ENCODE results near the gene SERPINB3. TPM values are rescaled to one million over a fixed set of nuclear protein-coding genes. Genes with fewer than 3 reads are reported as not detected.
"Not testable (repeated sequence)": the region's sequence is repeated elsewhere in the genome, so short reads cannot be mapped to it uniquely, and the experiment has no call there.

SERPINB3 gene
- total RNA-seq, result not detected
- under 1 TPM in 1 of 2 donors, not detected in 1; 0.51 TPM for polyA plus RNA-seq
- long read RNA-seq, donor 1, result 0 reads
- long read RNA-seq, donor 2, result 0 reads

DNA sequence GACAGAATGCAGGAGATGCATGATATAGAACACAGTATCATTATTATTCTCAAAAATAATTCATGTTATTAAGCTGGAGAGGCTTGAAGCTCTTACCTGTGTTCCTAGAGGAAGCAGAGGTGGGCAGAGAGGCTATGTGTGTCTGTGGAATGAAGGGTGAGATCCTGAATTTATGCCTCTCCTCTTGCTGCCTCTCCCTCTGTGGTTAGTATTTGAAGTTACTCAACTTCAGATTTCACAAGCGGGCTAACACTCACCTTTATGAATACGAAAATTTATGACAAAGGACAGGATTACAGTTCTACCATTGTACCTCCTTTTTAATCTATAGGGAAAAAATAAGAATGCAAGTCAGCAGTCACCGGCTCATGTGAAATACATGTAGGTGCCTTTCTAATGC lies at the start of gene SERPINB3:
Gene SERPINB3, minus strand, starts transcription at position 144 of the 400 bp plus-strand sequence. CDS start 677 bp downstream, outside the sequence.
- DNase-seq; H3K4me1 ChIP-seq (ENCODE audit: control insufficient read depth in 1 of 2, insufficient read depth in 2 of 2, low read length in 2 of 2); intact Hi-C loops (cut with DNase I); H3K27me3 ChIP-seq (ENCODE audit: control insufficient read depth in 1 of 2, insufficient read depth in 2 of 2, low read length in 1 of 2); H3K27ac ChIP-seq (ENCODE audit: low read depth in 1 of 2, low read length in 2 of 2); ATAC-seq (ENCODE audit: low FRiP score); H3K4me3 ChIP-seq (ENCODE audit: low read length in 2 of 2); H3K9me3 ChIP-seq (ENCODE audit: control insufficient read depth, low read length); H3K36me3 ChIP-seq (ENCODE audit: control insufficient read depth in 1 of 2, insufficient read depth in 2 of 2, low read length in 1 of 2): not testable (repeated sequence)
- 73 to 92% methylated on average over 2 of the region's 3 CpGs for WGBS, 2 donors

DNA sequence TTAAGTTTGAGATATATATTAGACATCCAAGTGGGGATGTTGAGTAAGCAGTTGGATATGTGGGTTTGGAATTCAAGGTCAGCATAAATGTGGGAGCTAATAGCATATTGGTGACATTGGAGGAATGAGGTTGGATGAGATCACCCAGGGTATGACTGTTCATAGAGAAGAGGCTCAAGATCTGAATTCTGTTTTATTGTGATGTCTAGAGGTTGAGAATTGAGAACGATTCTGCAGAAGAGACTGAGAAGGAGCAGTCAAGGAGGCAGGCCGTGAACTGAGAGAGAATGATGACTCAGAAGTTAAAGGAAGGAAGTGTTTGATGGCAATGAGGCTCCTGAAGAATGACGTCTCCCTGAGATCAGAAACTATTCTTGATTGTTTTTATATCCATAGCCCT lies 47.0 kb upstream of the SERPINB3 start:
- H3K27ac ChIP-seq (ENCODE audit: low read depth in 1 of 2, low read length in 2 of 2), result no peak overlapping the region
- no peaks in the 10 kb centered on the region for H3K27me3 ChIP-seq (ENCODE audit: control insufficient read depth in 1 of 2, insufficient read depth in 2 of 2, low read length in 1 of 2)
- peaks cover 1% of the 10 kb centered on the region for H3K9me3 ChIP-seq (ENCODE audit: control insufficient read depth, low read length)
- no peak for DNase-seq
- no peak for ATAC-seq (ENCODE audit: low FRiP score)
- no peaks in the 10 kb centered on the region for H3K4me1 ChIP-seq (ENCODE audit: control insufficient read depth in 1 of 2, insufficient read depth in 2 of 2, low read length in 2 of 2)
- no peaks in the 10 kb centered on the region for H3K36me3 ChIP-seq (ENCODE audit: control insufficient read depth in 1 of 2, insufficient read depth in 2 of 2, low read length in 1 of 2)
- intact Hi-C loops (cut with DNase I), result no loop called here
- H3K4me3 ChIP-seq (ENCODE audit: low read length in 2 of 2), result no peak overlapping the region
- 53 to 60% methylated on average over 3 of the region's 3 CpGs for WGBS, 2 donors

DNA sequence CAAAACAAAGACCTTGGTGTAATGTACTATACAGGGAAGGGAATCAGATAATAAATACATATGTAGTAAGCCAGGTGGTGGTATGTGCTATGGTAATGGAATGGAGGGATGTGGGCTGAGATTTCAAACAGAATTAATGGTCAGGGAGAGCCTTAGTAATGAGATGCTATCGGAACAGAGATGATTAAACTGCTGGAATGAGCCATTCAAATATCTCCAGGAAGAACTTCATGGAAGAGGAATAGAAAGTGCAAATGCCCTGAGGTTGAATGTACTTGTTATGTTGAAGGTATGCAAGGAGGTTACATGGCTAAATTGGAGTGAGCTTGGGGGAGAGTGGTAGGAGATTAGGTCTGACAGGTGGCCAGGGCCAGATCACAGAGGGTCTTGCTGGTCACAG lies 46.1 kb upstream of the SERPINB3 start:
- H3K4me1 ChIP-seq (ENCODE audit: control insufficient read depth in 1 of 2, insufficient read depth in 2 of 2, low read length in 2 of 2), result no peaks in the 10 kb centered on the region
- H3K27ac ChIP-seq (ENCODE audit: low read depth in 1 of 2, low read length in 2 of 2), result no peak overlapping the region
- H3K4me3 ChIP-seq (ENCODE audit: low read length in 2 of 2), result no peak overlapping the region
- H3K36me3 ChIP-seq (ENCODE audit: control insufficient read depth in 1 of 2, insufficient read depth in 2 of 2, low read length in 1 of 2), result no peaks in the 10 kb centered on the region
- intact Hi-C loops (cut with DNase I), result no loop called here
- no peaks in the 10 kb centered on the region for H3K9me3 ChIP-seq (ENCODE audit: control insufficient read depth, low read length)
- 88 to 95% methylated on average over 1 of the region's 1 CpG for WGBS, 2 donors
- DNase-seq, result no peak
- no peak for ATAC-seq (ENCODE audit: low FRiP score)
- no peaks in the 10 kb centered on the region for H3K27me3 ChIP-seq (ENCODE audit: control insufficient read depth in 1 of 2, insufficient read depth in 2 of 2, low read length in 1 of 2)

DNA sequence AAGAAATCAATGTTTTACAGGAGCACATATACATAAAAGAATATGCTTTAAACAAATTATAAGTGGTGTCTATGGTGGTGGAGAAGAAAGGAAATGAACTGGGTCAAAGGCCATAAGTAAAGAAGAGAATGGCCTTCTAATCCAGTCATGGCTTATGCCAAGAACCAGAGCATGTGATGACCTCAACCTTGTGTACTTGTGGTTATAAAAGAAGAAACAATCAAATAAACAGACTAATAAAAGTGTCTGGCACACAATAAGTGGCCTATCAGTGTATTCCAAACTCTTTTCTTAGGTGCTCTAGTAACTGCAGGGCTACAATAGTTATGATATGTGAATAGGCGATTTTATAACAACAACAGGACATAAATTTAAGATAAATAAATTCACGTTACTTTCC lies 43.7 kb upstream of the SERPINB3 start:
- no peak for ATAC-seq (ENCODE audit: low FRiP score)
- WGBS, 2 donors, result 65% methylated on average over 2 of the region's 2 CpGs
- intact Hi-C loops (cut with DNase I), result no loop called here

GRCh38 chr18:63702660-63703059 lies 41.0 kb upstream of the SERPINB3 start, which contains the start of gene SERPINB11:
Gene SERPINB11, plus strand, starts transcription at chr18:63702960. Its CDS starts 7,234 bp downstream, at chr18:63710194.
- DNase-seq (no peak), ATAC-seq (ENCODE audit: low FRiP score) (no peak)
- Histone ChIP-seq H3K27me3 (ENCODE audit: control insufficient read depth in 1 of 2, insufficient read depth in 2 of 2, low read length in 1 of 2) (no peaks in the 10 kb centered on the region), H3K4me3 (ENCODE audit: low read length in 2 of 2) (no peak within 1 kb of the TSS), H3K36me3 (ENCODE audit: control insufficient read depth in 1 of 2, insufficient read depth in 2 of 2, low read length in 1 of 2) (no peaks in the 10 kb centered on the region), H3K4me1 (ENCODE audit: control insufficient read depth in 1 of 2, insufficient read depth in 2 of 2, low read length in 2 of 2) (no peaks in the 10 kb centered on the region), H3K27ac (ENCODE audit: low read depth in 1 of 2, low read length in 2 of 2) (no peak within 1 kb of the TSS), H3K9me3 (ENCODE audit: control insufficient read depth, low read length) (no peaks in the 10 kb centered on the region)
- intact Hi-C loops (cut with DNase I), result no loop called here
- WGBS, 2 donors, result 72 to 74% methylated on average over 2 of the region's 2 CpGs

More for the DNA sequence above, 43.7 kb upstream of the SERPINB3 start:
- no peaks in the 10 kb centered on the region for H3K4me1 ChIP-seq (ENCODE audit: control insufficient read depth in 1 of 2, insufficient read depth in 2 of 2, low read length in 2 of 2)
- H3K36me3 ChIP-seq (ENCODE audit: control insufficient read depth in 1 of 2, insufficient read depth in 2 of 2, low read length in 1 of 2), result no peaks in the 10 kb centered on the region
- no peaks in the 10 kb centered on the region for H3K9me3 ChIP-seq (ENCODE audit: control insufficient read depth, low read length)
- H3K27ac ChIP-seq (ENCODE audit: low read depth in 1 of 2, low read length in 2 of 2), result no peak overlapping the region
- no peak overlapping the region for H3K4me3 ChIP-seq (ENCODE audit: low read length in 2 of 2)
- no peaks in the 10 kb centered on the region for H3K27me3 ChIP-seq (ENCODE audit: control insufficient read depth in 1 of 2, insufficient read depth in 2 of 2, low read length in 1 of 2)
- DNase-seq, result no peak

- Histone ChIP-seq H3K27me3 (ENCODE audit: control insufficient read depth in 1 of 2, insufficient read depth in 2 of 2, low read length in 1 of 2) (no peaks in the 10 kb centered on the region), H3K9me3 (ENCODE audit: control insufficient read depth, low read length) (no peaks in the 10 kb centered on the region), H3K4me1 (ENCODE audit: control insufficient read depth in 1 of 2, insufficient read depth in 2 of 2, low read length in 2 of 2) (no peaks in the 10 kb centered on the region), H3K27ac (ENCODE audit: low read depth in 1 of 2, low read length in 2 of 2) (no peak overlapping the region), H3K36me3 (ENCODE audit: control insufficient read depth in 1 of 2, insufficient read depth in 2 of 2, low read length in 1 of 2) (no peaks in the 10 kb centered on the region), H3K4me3 (ENCODE audit: low read length in 2 of 2) (no peak overlapping the region)
- ATAC-seq (ENCODE audit: low FRiP score) (no peak), DNase-seq (no peak)
- 30 to 45% methylated on average over 5 of the region's 5 CpGs for WGBS, 2 donors
- intact Hi-C loops (cut with DNase I), result no loop called here
These were observed 40.3 kb upstream of the SERPINB3 start for GRCh38 chr18:63701952-63702351.

GRCh38 chr18:63700501-63700900 lies 38.8 kb upstream of the SERPINB3 start:
- Histone ChIP-seq H3K36me3 (ENCODE audit: control insufficient read depth in 1 of 2, insufficient read depth in 2 of 2, low read length in 1 of 2) (no peaks in the 10 kb centered on the region), H3K4me1 (ENCODE audit: control insufficient read depth in 1 of 2, insufficient read depth in 2 of 2, low read length in 2 of 2) (no peaks in the 10 kb centered on the region), H3K27ac (ENCODE audit: low read depth in 1 of 2, low read length in 2 of 2) (no peak overlapping the region), H3K4me3 (ENCODE audit: low read length in 2 of 2) (no peak overlapping the region), H3K27me3 (ENCODE audit: control insufficient read depth in 1 of 2, insufficient read depth in 2 of 2, low read length in 1 of 2) (no peaks in the 10 kb centered on the region), H3K9me3 (ENCODE audit: control insufficient read depth, low read length) (no peaks in the 10 kb centered on the region)
- 54 to 72% methylated on average over 3 of the region's 3 CpGs for WGBS, 2 donors
- intact Hi-C loops (cut with DNase I), result no loop called here
- ATAC-seq (ENCODE audit: low FRiP score) (no peak), DNase-seq (no peak)

GRCh38 chr18:63697097-63697660 lies 35.5 kb upstream of the SERPINB3 start:
- H3K9me3 ChIP-seq (ENCODE audit: control insufficient read depth, low read length), result no peaks in the 10 kb centered on the region
- DNase-seq (no peak), ATAC-seq (ENCODE audit: low FRiP score) (no peak)
- no peaks in the 10 kb centered on the region for H3K4me1 ChIP-seq (ENCODE audit: control insufficient read depth in 1 of 2, insufficient read depth in 2 of 2, low read length in 2 of 2)
- 56 to 66% methylated on average over 3 of the region's 3 CpGs for WGBS, 2 donors
- no peak overlapping the region for H3K4me3 ChIP-seq (ENCODE audit: low read length in 2 of 2)
- H3K27me3 ChIP-seq (ENCODE audit: control insufficient read depth in 1 of 2, insufficient read depth in 2 of 2, low read length in 1 of 2), result no peaks in the 10 kb centered on the region
- no peaks in the 10 kb centered on the region for H3K36me3 ChIP-seq (ENCODE audit: control insufficient read depth in 1 of 2, insufficient read depth in 2 of 2, low read length in 1 of 2)
- no peak overlapping the region for H3K27ac ChIP-seq (ENCODE audit: low read depth in 1 of 2, low read length in 2 of 2)
- intact Hi-C loops (cut with DNase I), result no loop called here

DNA sequence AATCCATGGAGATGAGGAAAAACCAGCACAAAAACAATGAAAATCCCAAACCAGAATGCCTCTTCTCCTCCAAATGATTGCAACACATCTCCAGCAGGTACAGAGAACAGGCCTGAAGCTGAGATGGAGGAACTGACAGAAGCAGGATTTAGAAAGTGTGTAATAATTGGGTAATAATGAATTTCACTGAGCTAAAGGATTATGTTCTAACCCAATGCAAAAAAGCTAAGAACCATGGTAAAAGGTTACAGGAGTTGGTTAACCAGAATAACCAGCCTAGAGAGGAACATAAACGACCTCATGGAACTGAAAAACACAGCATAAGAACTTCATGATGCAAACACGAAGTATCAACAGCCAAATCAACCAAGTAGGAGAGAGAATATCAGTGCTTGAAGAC lies 27.4 kb upstream of the SERPINB3 start:
- ATAC-seq (ENCODE audit: low FRiP score) (no peak), DNase-seq (no peak)
- WGBS, 2 donors, result 58 to 63% methylated on average over 2 of the region's 2 CpGs
- H3K27ac ChIP-seq (ENCODE audit: low read depth in 1 of 2, low read length in 2 of 2), result no peak overlapping the region
- H3K4me3 ChIP-seq (ENCODE audit: low read length in 2 of 2), result no peak overlapping the region
- no peaks in the 10 kb centered on the region for H3K36me3 ChIP-seq (ENCODE audit: control insufficient read depth in 1 of 2, insufficient read depth in 2 of 2, low read length in 1 of 2)
- no peaks in the 10 kb centered on the region for H3K27me3 ChIP-seq (ENCODE audit: control insufficient read depth in 1 of 2, insufficient read depth in 2 of 2, low read length in 1 of 2)
- H3K4me1 ChIP-seq (ENCODE audit: control insufficient read depth in 1 of 2, insufficient read depth in 2 of 2, low read length in 2 of 2), result no peaks in the 10 kb centered on the region
- H3K9me3 ChIP-seq (ENCODE audit: control insufficient read depth, low read length), result no peaks in the 10 kb centered on the region
- intact Hi-C loops (cut with DNase I), result no loop called here

Data from aorta (tissue), 5 donors.